H9 (cell line): Measurements from ENCODE around the gene TMEM63A. TPM values are rescaled to one million over a fixed set of nuclear protein-coding genes. Genes with fewer than 3 reads are reported as not detected.

Experiments used
- DNase-seq: peaks from one replicate; pipeline ENCODE4 v3.0.0-alpha.2; 2017
- H2AFZ ChIP-seq: one replicate; pipeline ENCODE4 v1.6.1; 2013; ENCODE audit warnings: mild to moderate bottlenecking, low read length, control low read depth, moderate library complexity
- H2AK5ac ChIP-seq: 2 replicates; pipeline ENCODE4 v1.6.1; 2013; ENCODE audit warnings: low read length, control low read depth, mixed read lengths; ENCODE audit not compliant: insufficient read length
- H2BK120ac ChIP-seq: one replicate; pipeline ENCODE4 v1.6.1; 2013; ENCODE audit warnings: low read depth, mild to moderate bottlenecking, low read length, control low read depth, inconsistent platforms; ENCODE audit not compliant: poor library complexity, severe bottlenecking
- H2BK12ac ChIP-seq: 2 replicates; pipeline ENCODE4 v1.6.1; 2013; ENCODE audit warnings: low read length, control low read depth, mixed read lengths, low read depth; ENCODE audit not compliant: insufficient read length
- H2BK15ac ChIP-seq: 2 replicates; pipeline ENCODE4 v1.6.1; 2013; ENCODE audit warnings: low read depth, low read length, control low read depth
- H2BK20ac ChIP-seq: one replicate; pipeline ENCODE4 v1.6.1; 2013; ENCODE audit warnings: low read depth, mild to moderate bottlenecking, low read length, control low read depth, inconsistent platforms; ENCODE audit not compliant: poor library complexity, severe bottlenecking
- H2BK5ac ChIP-seq: 2 replicates; pipeline ENCODE4 v1.6.1; 2013; ENCODE audit warnings: low read length, control low read depth, mixed read lengths; ENCODE audit not compliant: insufficient read length
- H3K14ac ChIP-seq: 2 replicates; pipeline ENCODE4 v1.6.1; 2013; ENCODE audit warnings: low read length, control low read depth; ENCODE audit not compliant: insufficient read depth
- H3K18ac ChIP-seq: 2 replicates; pipeline ENCODE4 v1.6.1; 2013; ENCODE audit warnings: low read depth, mild to moderate bottlenecking, mixed read lengths, low read length, control low read depth; ENCODE audit not compliant: insufficient read length
- H3K23ac ChIP-seq: 2 replicates; pipeline ENCODE4 v1.6.1; 2013; ENCODE audit warnings: low read length, control low read depth, mixed read lengths, low read depth; ENCODE audit not compliant: insufficient read length
- H3K23me2 ChIP-seq: 2 replicates; pipeline ENCODE4 v1.6.1; 2013; ENCODE audit warnings: low read depth, mild to moderate bottlenecking, mixed read lengths, low read length, control low read depth; ENCODE audit not compliant: insufficient read length, poor library complexity, severe bottlenecking
- H3K27ac ChIP-seq: 2 replicates; pipeline ENCODE4 v1.5.1; 2013; ENCODE audit warnings: low read length, control low read depth, mixed read lengths, low read depth; ENCODE audit not compliant: insufficient read length
- H3K27me3 ChIP-seq: 2 replicates; pipeline ENCODE4 v1.6.1; 2013; ENCODE audit warnings: low read length, control low read depth, inconsistent platforms; ENCODE audit not compliant: insufficient read depth
- H3K4ac ChIP-seq: 2 replicates; pipeline ENCODE4 v1.6.1; 2013; ENCODE audit warnings: low read depth, mild to moderate bottlenecking, control low read depth, inconsistent platforms, low read length, moderate library complexity
- H3K4me1 ChIP-seq: 2 replicates; pipeline ENCODE4 v1.6.1; 2013; ENCODE audit warnings: low read length, control low read depth, inconsistent platforms; ENCODE audit not compliant: insufficient read depth
- H3K4me2 ChIP-seq: 2 replicates; pipeline ENCODE4 v1.6.1; 2013; ENCODE audit warnings: low read length, control low read depth, mixed read lengths; ENCODE audit not compliant: insufficient read length, insufficient read depth
- H3K56ac ChIP-seq: 2 replicates; pipeline ENCODE4 v1.6.1; 2013; ENCODE audit warnings: low read depth, mild to moderate bottlenecking, mixed read lengths, low read length, control low read depth; ENCODE audit not compliant: insufficient read length
- H3K79me1 ChIP-seq: 2 replicates; pipeline ENCODE4 v1.6.1; 2013; ENCODE audit warnings: low read depth, mild to moderate bottlenecking, moderate library complexity, low read length, control low read depth, inconsistent platforms; ENCODE audit not compliant: insufficient read depth, poor library complexity, severe bottlenecking
- H3K79me2 ChIP-seq: 2 replicates; pipeline ENCODE4 v1.6.1; 2013; ENCODE audit warnings: low read length, control low read depth, inconsistent platforms; ENCODE audit not compliant: insufficient read depth
- H3K9ac ChIP-seq: 2 replicates; pipeline ENCODE4 v1.6.1; 2013; ENCODE audit warnings: low read length, control low read depth, mixed read lengths; ENCODE audit not compliant: insufficient read length; ENCODE audit errors: extremely low read depth
- H3K9me3 ChIP-seq: one replicate; pipeline ENCODE4 v1.6.1; 2013; ENCODE audit warnings: low read depth, low read length, inconsistent platforms; ENCODE audit not compliant: control insufficient read depth
- H3T11ph ChIP-seq: one replicate; pipeline ENCODE4 v1.6.1; 2013; ENCODE audit warnings: mild to moderate bottlenecking, low read length, control low read depth, inconsistent platforms
- H4K20me1 ChIP-seq: one replicate; pipeline ENCODE4 v1.6.1; 2013; ENCODE audit not compliant: control insufficient read depth, insufficient read length, insufficient read depth
- H4K5ac ChIP-seq: 2 replicates; pipeline ENCODE4 v1.6.1; 2013; ENCODE audit warnings: low read depth, mild to moderate bottlenecking, mixed read lengths, low read length, control low read depth; ENCODE audit not compliant: insufficient read length
- H4K8ac ChIP-seq: replicated peaks from 2 replicates; pipeline ENCODE4 v1.6.1; 2013; ENCODE audit warnings: low read length, control low read depth, mixed read lengths, low read depth; ENCODE audit not compliant: insufficient read length
- H4K91ac ChIP-seq: 2 replicates; pipeline ENCODE4 v1.6.1; 2013; ENCODE audit warnings: low read depth, mild to moderate bottlenecking, moderate library complexity, mixed read lengths, low read length, control low read depth; ENCODE audit not compliant: insufficient read length
- H3K27ac Mint-ChIP-seq, 3 experiments: 2 replicates in 2 of 3; 3 replicates in 1 of 3; pipeline ENCODE4 v1.8.0; 2020 to 2021; ENCODE audit warnings: mixed read lengths in 3 of 3, mild to moderate bottlenecking in 1 of 3, moderate library complexity in 1 of 3
- H3K27me3 Mint-ChIP-seq: 2 replicates; pipeline ENCODE4 v1.8.0; 2021; ENCODE audit warnings: low read depth, mild to moderate bottlenecking, moderate library complexity, mixed read lengths
- H3K36me3 Mint-ChIP-seq, 3 experiments: 2 replicates in 2 of 3; 3 replicates in 1 of 3; pipeline ENCODE4 v1.8.0; 2020 to 2021; ENCODE audit warnings: low read depth in 3 of 3, mixed read lengths in 3 of 3; ENCODE audit not compliant: insufficient read depth in 1 of 3
- H3K4me1 Mint-ChIP-seq, 2 experiments: 2 replicates each; pipeline ENCODE4 v1.8.0; 2020; ENCODE audit warnings: mixed read lengths in 2 of 2
- H3K4me3 Mint-ChIP-seq, 2 experiments: 2 replicates in 1 of 2; 3 replicates in 1 of 2; pipeline ENCODE4 v1.8.0; 2020 to 2021; ENCODE audit warnings: mild to moderate bottlenecking in 2 of 2, mixed read lengths in 2 of 2, moderate library complexity in 1 of 2
- H3K9me3 Mint-ChIP-seq, 2 experiments: 2 replicates in 1 of 2; 3 replicates in 1 of 2; pipeline ENCODE4 v1.8.0; 2020; ENCODE audit warnings: mild to moderate bottlenecking in 2 of 2, mixed read lengths in 2 of 2, moderate library complexity in 1 of 2
- WGBS: extraction: QIAGEN DNeasy Blood & Tissue Kit; methylation state at CpG from one replicate; pipeline ENCODE4 v1.1.7; 2013; ENCODE audit warnings: missing lambda C conversion rate, low lambda C conversion rate, mixed read lengths; ENCODE audit not compliant: insufficient read length; ENCODE audit errors: extremely low coverage; 5-methylcytosine and 5-hydroxymethylcytosine counted together
- total RNA-seq: library from RNA; stranded (reverse); gene quantifications from 2 replicates; pipeline ENCODE4 v1.2.1, GENCODE V29; 2021
- TF ChIP-seq, protein P1 (sequence below): fragments of 200-600 bp; sonication (generic); conservative IDR thresholded peaks from 3 replicates; pipeline ENCODE4 v1.8.0; 2021; ENCODE audit warnings: antibody characterized with exemption, mild to moderate bottlenecking

Gene TMEM63A
- total RNA-seq, 1 experiment from 2014 or later = 75.7 TPM

- Histone ChIP-seq H3K23ac (no peak overlapping the region), H4K5ac (no peak overlapping the region), H3K79me2 (no peaks in the 10 kb centered on the region), H4K8ac (no peak overlapping the region), H3K4ac (no peak overlapping the region), H2BK5ac (no peak overlapping the region), H3K23me2 (no peaks in the 10 kb centered on the region), H3K79me1 (no peaks in the 10 kb centered on the region), H3K9ac (no peak overlapping the region), H3K27me3 (no peaks in the 10 kb centered on the region), H4K20me1 (no peaks in the 10 kb centered on the region), H3K4me2 (no peak overlapping the region), H3K4me1 (no peaks in the 10 kb centered on the region), H4K91ac (no peak overlapping the region), H3K56ac (no peak overlapping the region), H2AFZ (no peak overlapping the region), H3K14ac (no peak overlapping the region), H2BK12ac (no peak overlapping the region), H2AK5ac (no peak overlapping the region), H3K9me3 (no peaks in the 10 kb centered on the region), H2BK15ac (no peak overlapping the region), H2BK120ac (no peak overlapping the region), H3T11ph (no peak overlapping the region), H3K18ac (no peak overlapping the region), H3K27ac (no peak overlapping the region), H2BK20ac (no peak overlapping the region)
- H3K27me3 Mint-ChIP-seq = no peaks in the 10 kb centered on the region
- peaks cover 41 to 92% (median 42%) of the 10 kb centered on the region in 3 experiments; a peak in 6 of 7 replicates for H3K36me3 Mint-ChIP-seq
- TF ChIP-seq, protein P1, sequence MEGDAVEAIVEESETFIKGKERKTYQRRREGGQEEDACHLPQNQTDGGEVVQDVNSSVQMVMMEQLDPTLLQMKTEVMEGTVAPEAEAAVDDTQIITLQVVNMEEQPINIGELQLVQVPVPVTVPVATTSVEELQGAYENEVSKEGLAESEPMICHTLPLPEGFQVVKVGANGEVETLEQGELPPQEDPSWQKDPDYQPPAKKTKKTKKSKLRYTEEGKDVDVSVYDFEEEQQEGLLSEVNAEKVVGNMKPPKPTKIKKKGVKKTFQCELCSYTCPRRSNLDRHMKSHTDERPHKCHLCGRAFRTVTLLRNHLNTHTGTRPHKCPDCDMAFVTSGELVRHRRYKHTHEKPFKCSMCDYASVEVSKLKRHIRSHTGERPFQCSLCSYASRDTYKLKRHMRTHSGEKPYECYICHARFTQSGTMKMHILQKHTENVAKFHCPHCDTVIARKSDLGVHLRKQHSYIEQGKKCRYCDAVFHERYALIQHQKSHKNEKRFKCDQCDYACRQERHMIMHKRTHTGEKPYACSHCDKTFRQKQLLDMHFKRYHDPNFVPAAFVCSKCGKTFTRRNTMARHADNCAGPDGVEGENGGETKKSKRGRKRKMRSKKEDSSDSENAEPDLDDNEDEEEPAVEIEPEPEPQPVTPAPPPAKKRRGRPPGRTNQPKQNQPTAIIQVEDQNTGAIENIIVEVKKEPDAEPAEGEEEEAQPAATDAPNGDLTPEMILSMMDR = no peak
- no peak for DNase-seq
- H3K27ac Mint-ChIP-seq = no peak overlapping the region
- no CpG with 5 or more reads among the region's 7 CpGs for WGBS
- H3K4me1 Mint-ChIP-seq = no peaks in the 10 kb centered on the region
- no peak overlapping the region for H3K4me3 Mint-ChIP-seq
- H3K9me3 Mint-ChIP-seq = no peaks in the 10 kb centered on the region
These were observed 21.2 kb downstream of the TMEM63A start for GRCh38 chr1:225860876-225861441.
